NCI-H1436 (cell line): ENCODE results near the gene DGUOK.

Experiments
- DNase-seq: peaks from one replicate; lab custom pipeline; 2025; lab: John Stamatoyannopoulos, UW

The DGUOK gene

DNA sequence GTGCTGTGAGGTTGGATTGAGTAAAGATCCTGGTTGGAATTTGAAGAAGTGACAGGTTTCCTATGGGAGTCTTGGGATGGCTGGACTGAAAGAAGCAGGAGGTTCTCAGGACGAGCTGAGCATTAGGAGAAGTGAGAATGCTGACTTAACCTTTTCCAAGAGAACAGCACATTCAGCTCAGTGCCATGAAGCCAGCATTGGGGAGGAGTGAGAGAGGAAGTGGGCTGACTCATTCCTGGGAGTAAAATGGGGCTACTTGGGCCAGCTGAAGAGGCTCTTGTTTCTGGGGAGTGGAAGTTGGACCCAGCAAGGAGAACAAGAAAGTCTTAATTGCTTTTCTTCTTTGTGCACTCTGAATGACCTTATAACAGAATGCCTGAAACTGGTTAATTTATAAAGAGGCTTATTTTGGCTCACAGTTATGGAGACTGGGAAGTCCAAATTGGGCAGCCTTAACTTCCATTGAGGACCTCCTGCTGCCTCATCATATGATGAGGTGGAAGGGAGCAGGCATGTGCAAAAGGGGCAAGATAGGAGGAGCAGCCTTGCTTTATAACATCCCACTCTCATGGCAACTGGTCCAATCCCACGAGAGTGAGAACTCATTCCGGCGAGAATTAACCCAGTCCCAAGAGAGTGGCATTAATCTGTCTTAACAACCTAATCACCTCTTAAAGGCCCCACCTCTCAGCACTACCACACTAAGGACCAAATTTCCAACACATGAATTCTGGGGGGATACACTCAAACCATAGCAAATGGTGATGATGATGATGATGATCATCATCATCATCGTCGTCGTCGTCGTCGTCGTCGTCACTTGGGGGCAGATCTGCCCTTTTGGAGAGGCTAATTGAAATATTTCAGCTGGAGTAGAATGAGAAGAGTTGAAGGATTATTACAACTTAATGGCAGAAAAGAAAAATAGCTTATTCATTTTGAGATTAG is 26.1 kb downstream of the DGUOK start:
- no peak for DNase-seq

DNA sequence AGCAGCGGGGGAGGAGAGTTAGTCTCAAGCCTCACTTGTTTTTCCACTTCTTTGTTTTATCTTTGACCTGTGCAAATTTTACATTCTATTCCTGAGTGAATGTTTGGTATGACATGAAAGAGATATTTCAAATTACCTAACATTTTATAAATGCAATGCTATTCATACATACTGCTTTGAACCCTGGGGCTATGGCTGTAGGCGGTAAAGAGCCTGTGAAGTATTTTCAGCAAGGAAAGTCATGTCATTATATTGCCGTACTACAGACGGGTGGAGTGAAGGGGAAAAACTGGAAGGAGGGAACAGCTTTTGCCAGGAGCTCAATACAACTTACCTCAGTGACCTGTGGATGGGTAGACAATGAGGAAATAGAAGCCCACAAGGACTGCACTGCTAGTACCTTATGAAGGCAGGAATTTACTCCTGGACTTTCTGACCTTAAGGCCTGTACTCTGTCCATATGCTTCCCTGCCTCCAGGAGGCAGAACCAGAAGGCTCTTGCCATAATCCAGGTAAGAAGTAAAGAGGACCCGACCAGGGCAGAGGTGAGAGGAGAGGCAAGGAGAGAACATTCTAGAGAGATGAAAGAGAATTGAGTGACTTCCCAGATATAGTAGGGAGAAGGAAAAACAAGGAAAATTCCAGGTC is 29.7 kb downstream of the DGUOK start:
- no peak for DNase-seq

GRCh38 chr2:73961274-73961673 is 34.6 kb downstream of the DGUOK start:
- DNase-seq: no peak

DNA sequence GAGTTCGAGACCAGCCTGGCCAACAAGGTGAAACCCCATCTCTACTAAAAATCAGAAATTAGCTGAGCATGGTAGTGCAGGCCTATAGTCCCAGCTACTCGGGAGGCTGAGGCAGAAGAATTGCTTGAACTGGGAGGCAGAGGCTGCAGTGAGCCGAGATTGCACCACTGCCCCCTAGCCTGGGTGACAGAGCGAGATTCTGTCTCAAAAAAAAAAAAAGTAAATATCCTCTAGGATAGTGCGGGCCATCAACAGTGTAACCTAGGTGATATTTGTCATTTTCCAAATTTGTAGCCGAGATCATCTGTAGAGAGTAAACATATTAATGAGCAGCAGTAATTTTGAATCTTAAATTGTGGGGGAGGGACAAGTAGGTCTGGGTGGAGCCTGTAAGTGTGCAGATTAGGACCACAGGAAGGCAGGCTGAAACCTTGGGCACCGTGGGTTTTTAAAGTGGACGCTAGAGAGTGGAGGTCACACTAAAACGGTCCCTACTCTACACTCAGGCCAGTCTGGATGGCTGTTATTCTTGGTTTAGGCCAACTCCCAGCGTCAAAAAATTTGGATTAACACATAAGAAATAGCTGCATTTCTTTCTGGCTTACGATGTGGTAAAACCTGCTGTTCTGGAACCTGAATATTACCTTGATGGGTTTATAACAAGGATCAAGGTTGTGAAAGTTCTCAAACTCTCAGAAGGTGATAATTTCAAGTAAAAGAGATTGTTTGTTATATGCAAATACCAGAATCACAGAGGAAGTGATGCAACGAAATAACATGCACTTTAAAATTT is 35.3 kb downstream of the DGUOK start:
- no peak for DNase-seq

DNA sequence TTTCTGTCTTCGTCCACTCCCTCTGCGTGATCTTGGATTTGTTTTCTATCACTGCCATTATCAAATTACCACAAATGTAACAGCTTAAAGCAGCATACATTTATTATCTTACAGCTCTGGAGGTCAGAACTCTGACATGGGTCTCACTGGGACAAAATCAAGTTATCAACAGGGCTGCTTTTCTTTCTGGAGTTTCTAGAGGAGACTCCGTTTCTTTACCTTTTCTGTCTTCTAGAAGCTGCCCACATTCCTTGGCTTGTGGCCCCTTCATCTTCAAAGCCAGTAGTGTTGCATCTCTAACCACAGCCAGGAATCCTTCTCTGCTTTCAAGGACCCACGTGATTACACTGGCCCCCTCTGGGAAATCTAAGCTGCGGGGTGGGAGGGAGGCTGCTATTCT is 36.1 kb downstream of the DGUOK start:
- no peak for DNase-seq

DNA sequence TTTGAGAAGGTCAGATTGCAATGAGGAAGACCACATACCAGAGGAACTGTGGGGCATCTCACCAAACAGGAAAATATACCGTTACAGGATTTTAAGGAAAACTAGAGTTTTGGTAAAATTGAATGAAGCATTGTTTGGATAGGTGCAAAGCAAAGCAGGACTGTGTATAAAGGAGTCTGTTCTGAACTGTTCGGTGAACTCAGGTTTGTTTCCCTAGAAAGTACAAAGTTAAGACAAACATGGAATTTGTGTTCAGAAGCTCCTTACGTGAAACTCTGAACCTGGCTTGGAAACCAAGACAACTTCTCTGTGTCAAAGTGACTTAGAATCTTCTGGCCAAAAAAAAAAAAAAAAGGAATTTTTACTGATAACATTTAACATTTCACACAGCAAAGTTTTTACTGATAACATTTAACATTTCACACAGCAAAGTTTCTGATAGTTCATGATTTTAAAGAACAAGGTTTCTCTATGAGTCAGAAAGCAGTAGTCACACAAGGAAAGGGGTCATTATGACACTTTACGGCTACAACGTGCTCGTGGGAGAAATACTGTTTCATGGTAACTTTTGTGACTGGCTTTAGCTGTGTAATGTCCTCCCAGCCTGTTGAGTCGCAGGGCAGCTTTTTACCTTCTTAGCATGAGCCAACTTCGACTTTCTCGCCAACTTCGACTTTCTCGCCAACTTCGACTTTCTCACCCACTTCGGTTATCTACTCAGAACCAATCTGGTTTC is 36.9 kb downstream of the DGUOK start:
- DNase-seq: no peak

DNA sequence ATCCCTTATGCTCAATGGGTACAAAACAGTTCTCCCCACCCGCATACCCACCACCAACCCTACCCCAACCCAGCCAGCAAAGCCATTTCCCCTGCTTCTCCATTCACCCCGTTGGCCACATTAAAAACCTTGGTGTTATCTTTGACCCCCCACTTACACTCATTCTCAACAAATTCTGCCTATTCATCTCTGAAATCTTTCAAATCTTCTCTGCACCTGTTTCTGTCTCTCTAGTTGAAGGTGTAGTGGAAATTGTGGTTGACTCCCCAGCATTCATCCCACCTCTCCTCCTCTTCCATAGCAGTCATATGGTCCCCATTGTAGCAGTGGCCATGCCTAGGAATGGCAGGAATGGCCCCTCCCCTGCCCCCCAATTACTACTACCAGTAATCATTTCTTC is 37.5 kb downstream of the DGUOK start:
- DNase-seq: no peak

DNA sequence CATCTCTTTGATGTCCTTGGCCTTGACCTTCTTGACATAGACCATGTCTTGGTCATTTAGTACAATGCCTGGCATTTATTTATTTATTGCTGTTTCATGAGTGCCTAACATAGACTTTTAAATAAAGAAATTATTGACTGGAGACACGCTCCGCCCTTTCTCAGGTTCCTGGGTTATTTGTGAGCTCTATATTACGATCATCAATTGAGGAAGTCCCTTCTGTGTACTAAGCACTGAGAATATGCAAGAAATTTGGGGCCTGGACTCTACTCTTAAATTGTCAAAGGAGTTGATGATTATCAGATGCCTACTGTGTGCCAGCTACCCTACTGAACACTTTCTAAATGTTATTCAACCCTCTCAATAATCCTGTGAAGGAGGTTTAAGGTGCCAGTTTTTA is 38.4 kb downstream of the DGUOK start:
- no peak for DNase-seq

GRCh38 chr2:73968357-73968937 is 41.8 kb downstream of the DGUOK start:
- no peak for DNase-seq

GRCh38 chr2:73969356-73969755 is 42.7 kb downstream of the DGUOK start:
- DNase-seq: no peak

DNA sequence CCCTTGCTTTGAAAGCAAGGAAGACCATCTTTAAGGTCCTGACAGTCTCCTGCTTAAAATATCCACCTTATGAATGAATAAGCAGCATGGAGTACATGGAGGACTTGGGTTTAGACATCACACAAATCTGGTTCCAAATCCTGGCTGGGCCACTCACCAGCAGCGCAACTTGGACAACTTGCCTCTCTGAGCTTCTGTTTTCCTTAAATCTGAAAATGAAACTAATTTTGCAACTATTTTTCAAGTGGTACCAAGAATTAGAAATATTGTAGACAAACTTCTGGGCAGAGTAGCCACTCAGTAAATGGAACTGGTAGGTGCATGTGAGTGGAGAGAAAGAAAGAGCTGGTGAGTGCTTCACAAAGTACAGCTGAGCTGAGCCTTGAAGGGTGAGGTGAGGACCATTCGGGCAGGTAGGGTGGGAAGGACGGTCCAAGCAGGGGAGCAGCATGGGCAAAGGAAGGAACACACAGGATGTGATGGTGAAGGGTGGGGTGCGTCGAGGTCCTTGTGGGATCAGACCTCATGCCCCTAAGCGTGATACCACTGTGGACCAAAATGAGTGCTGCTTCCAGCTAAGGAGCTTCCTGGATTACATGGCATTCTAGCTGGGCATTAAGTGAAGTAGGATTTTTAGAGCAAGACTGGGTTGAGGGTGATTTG is 43.6 kb downstream of the DGUOK start:
- DNase-seq: no peak

GRCh38 chr2:73970850-73971471 is 44.3 kb downstream of the DGUOK start:
- DNase-seq: peak; percentile 44

- DNase-seq: no peak
Measured at GRCh38 chr2:73971722-73972121, 45.0 kb downstream of the DGUOK start.

GRCh38 chr2:73972846-73973245 is 46.2 kb downstream of the DGUOK start:
- no peak for DNase-seq

GRCh38 chr2:73975731-73976130 is 49.1 kb downstream of the DGUOK start:
- DNase-seq: no peak

- DNase-seq: no peak
Measured at GRCh38 chr2:73976803-73977202, 50.1 kb downstream of the DGUOK start.

DNA sequence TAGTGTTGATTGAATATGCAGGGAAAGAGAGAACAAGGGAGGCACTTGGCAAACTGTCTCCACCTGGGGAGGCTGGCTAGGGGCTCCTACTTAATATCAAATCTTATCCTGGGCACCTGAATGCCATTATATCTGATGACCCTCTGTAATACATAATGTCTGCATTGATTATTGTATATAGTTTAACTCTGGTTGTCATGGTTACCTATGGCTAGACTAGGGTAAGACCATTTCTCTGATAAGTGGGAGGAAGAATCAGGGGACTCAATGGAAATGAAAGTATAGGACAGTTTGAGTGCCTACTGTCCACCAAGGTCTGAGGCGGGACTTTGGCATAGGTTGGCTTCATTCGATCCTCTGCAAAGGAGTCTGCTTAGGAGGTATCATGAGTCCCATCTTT is 50.8 kb downstream of the DGUOK start:
- DNase-seq: no peak

- no peak for DNase-seq
Measured at GRCh38 chr2:73979021-73979420, 52.3 kb downstream of the DGUOK start.

DNA sequence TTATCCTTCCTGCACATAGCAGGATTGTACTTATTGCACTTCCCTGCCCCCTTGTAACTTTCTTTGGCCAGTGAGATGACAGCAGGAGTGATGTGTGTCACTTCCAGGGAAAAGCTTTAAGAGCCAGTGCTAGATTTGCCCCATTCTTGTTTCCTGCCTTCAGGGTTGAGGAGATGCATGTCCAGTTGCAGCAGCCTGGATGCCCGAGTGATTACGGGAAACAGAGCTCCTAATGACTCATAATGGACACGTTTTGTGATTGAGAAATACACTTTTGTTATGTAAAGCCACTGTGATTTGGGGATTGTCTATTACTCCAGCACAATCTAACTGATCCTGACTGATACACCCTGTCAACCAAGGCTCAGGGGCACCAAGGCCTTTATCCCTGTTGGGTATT is 53.0 kb downstream of the DGUOK start:
- DNase-seq: no peak

GRCh38 chr2:73980566-73980965 is 53.9 kb downstream of the DGUOK start:
- no peak for DNase-seq
